Measurements from ENCODE around the gene MX1.

The MX1 gene

GRCh38 chr21:41507521-41508414 lies 81.7 kb downstream of the MX1 start, which contains the start of gene TMPRSS2:
Gene TMPRSS2 (minus strand): TSS chr21:41508158. CDS start chr21:41498133, 10,025 bp downstream.
- no peak for TF ChIP-seq CTCF (IDR thresholded peaks at IDR 0.05; ENCODE audit: insufficient read depth, low read depth, low read length, missing control alignments)
- DNase-seq (ENCODE audit: low read depth), result no peak
- no peak within 1 kb of the TSS for H3K4me3 ChIP-seq (ENCODE audit: low read depth, low read length)

GRCh38 chr21:41508415-41509144 lies 82.5 kb downstream of the MX1 start:
- no peak for DNase-seq (ENCODE audit: low read depth)
- no peak overlapping the region for H3K4me3 ChIP-seq (ENCODE audit: low read depth, low read length)
- no peak for TF ChIP-seq CTCF (IDR thresholded peaks at IDR 0.05; ENCODE audit: insufficient read depth, low read depth, low read length, missing control alignments)
